ENCODE measurements around the gene ZNF334. TPM values are rescaled to one million over a fixed set of nuclear protein-coding genes. Genes with fewer than 3 reads are reported as not detected.

Gene ZNF334
- total RNA-seq, 4 donors from 2014 or later, result 4.4 to 19.8 (median 6.2) TPM

- Histone ChIP-seq H3K36me3 (no peaks in the 10 kb centered on the region), H3K4me3 (no peak overlapping the region), H3K27ac (no peak overlapping the region), H3K9me3 (no peaks in the 10 kb centered on the region), H3K4me1 (no peaks in the 10 kb centered on the region), H3K27me3 (peaks cover 0 to 3% of the 10 kb centered on the region in 2 donors)
- TF ChIP-seq POLR2A (IDR thresholded peaks at IDR 0.05) (no peak), CTCF (IDR thresholded peaks at IDR 0.05) (no peak)
- DNase-seq, result no peak
Measured at GRCh38 chr20:46483879-46484278, 29.5 kb downstream of the ZNF334 start.

GRCh38 chr20:46482864-46483263 lies 30.5 kb downstream of the ZNF334 start:
- H3K27ac ChIP-seq, result no peak overlapping the region

GRCh38 chr20:46477640-46478039 lies 35.7 kb downstream of the ZNF334 start:
- no peak for DNase-seq
- no peak for TF ChIP-seq POLR2A (IDR thresholded peaks at IDR 0.05)
- no peak for TF ChIP-seq CTCF (IDR thresholded peaks at IDR 0.05)

More at GRCh38 chr20:46482864-46483263, 30.5 kb downstream of the ZNF334 start:
- Histone ChIP-seq H3K36me3 (no peaks in the 10 kb centered on the region), H3K9me3 (no peaks in the 10 kb centered on the region), H3K4me1 (no peaks in the 10 kb centered on the region), H3K4me3 (no peak overlapping the region), H3K27me3 (peaks cover 0 to 3% of the 10 kb centered on the region in 2 donors)
- no peak for DNase-seq
- TF ChIP-seq CTCF (IDR thresholded peaks at IDR 0.05) (no peak), POLR2A (IDR thresholded peaks at IDR 0.05) (no peak)

GRCh38 chr20:46477225-46477624 lies 36.1 kb downstream of the ZNF334 start:
- Histone ChIP-seq H3K36me3 (no peaks in the 10 kb centered on the region), H3K4me1 (no peaks in the 10 kb centered on the region), H3K4me3 (no peak overlapping the region), H3K27me3 (no peaks in the 10 kb centered on the region), H3K27ac (no peak overlapping the region), H3K9me3 (no peaks in the 10 kb centered on the region)
- DNase-seq, result no peak
- TF ChIP-seq CTCF (IDR thresholded peaks at IDR 0.05) (no peak), POLR2A (IDR thresholded peaks at IDR 0.05) (no peak)

More at GRCh38 chr20:46477640-46478039, 35.7 kb downstream of the ZNF334 start:
- H3K9me3 ChIP-seq, result no peaks in the 10 kb centered on the region
- no peak overlapping the region for H3K4me3 ChIP-seq
- H3K27me3 ChIP-seq, result no peaks in the 10 kb centered on the region
- H3K4me1 ChIP-seq, result no peaks in the 10 kb centered on the region
- H3K27ac ChIP-seq, result no peak overlapping the region
- H3K36me3 ChIP-seq, result no peaks in the 10 kb centered on the region

- H3K4me3 ChIP-seq, result no peak overlapping the region
- H3K4me1 ChIP-seq, result no peaks in the 10 kb centered on the region
- no peaks in the 10 kb centered on the region for H3K9me3 ChIP-seq
- TF ChIP-seq POLR2A (IDR thresholded peaks at IDR 0.05), result no peak
- TF ChIP-seq CTCF (IDR thresholded peaks at IDR 0.05), result no peak
- no peak overlapping the region for H3K27ac ChIP-seq
- H3K36me3 ChIP-seq, result no peaks in the 10 kb centered on the region
- no peak for DNase-seq
- H3K27me3 ChIP-seq, result no peaks in the 10 kb centered on the region
Measured at GRCh38 chr20:46468508-46468907, 44.9 kb downstream of the ZNF334 start.

GRCh38 chr20:46464451-46464850 lies 48.9 kb downstream of the ZNF334 start:
- no peak overlapping the region for H3K27ac ChIP-seq
- H3K9me3 ChIP-seq, result no peaks in the 10 kb centered on the region
- TF ChIP-seq CTCF (IDR thresholded peaks at IDR 0.05), result no peak
- TF ChIP-seq POLR2A (IDR thresholded peaks at IDR 0.05), result no peak
- H3K4me1 ChIP-seq, result no peaks in the 10 kb centered on the region
- no peak for DNase-seq
- no peaks in the 10 kb centered on the region for H3K27me3 ChIP-seq
- H3K4me3 ChIP-seq, result no peak overlapping the region
- H3K36me3 ChIP-seq, result no peaks in the 10 kb centered on the region

Measured in Peyer's patch (tissue), 4 donors.